HT-29 (cell line): ENCODE measurements around the gene IRAK1. TPM values are rescaled to one million over a fixed set of nuclear protein-coding genes. Genes with fewer than 3 reads are reported as not detected.

Experiments
- DNase-seq: peaks from one replicate; pipeline ENCODE4 v3.0.0-alpha.2; 2015; ENCODE audit warnings: low spot score
- total RNA-seq: library from RNA; depleted of rRNA; stranded (reverse); fragments of >200 nt; shearing (Covaris generic); gene quantifications from 2 replicates; pipeline ENCODE4 v1.2.3, GENCODE V29; 2014; rRNA removed

Gene IRAK1
- total RNA-seq, result 536 and 557 TPM in 2 replicates

DNA sequence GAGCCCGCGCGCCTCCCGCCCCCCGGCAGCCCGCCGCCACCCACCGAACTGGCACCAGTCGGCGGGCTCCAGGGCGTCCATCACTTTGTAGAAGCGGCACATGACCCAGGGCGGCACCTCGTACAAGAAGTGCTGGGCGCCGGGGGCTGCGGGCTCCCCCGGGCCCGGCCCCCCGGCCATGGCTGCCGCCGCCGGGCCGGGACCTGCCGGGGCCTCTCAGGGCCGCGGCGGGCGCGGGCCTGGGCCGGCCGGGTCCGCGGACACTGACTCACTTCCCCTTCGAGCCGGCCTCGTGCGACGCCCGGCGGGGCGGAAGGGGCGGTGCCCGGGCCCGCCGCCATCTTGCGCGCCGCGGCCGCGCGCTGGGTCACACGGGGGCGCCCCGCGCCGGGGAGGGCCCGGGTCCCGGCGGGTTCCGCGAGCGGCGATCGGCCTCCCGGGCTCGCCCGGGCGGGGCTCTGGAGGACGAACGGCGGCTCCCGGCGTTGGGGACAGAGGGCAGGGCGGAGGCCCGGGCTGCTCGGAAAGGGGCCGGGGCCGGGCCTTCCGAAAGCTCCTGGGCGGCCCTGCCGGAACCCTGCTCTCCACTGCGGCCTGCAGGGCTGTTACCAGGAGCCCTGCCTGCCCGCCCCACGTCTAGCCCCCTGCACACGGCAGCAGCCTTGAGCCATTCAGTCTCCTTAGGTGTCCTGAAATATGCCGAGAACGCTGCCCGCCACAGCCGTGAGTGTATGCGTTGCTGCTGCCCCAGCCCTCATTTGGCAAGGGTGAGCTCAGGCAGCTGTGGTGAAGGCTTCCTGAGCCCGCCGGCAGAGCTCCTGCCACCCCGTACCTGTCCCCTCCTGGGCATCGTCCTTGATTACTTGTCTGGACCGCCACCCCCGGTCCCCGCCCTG, at the start of gene IRAK1:
TSS of gene IRAK1 (minus strand) at position 270 of the 896 bp plus-strand sequence. CDS start at position 180, 90 bp downstream.
- peak; percentile 62 for DNase-seq

DNA sequence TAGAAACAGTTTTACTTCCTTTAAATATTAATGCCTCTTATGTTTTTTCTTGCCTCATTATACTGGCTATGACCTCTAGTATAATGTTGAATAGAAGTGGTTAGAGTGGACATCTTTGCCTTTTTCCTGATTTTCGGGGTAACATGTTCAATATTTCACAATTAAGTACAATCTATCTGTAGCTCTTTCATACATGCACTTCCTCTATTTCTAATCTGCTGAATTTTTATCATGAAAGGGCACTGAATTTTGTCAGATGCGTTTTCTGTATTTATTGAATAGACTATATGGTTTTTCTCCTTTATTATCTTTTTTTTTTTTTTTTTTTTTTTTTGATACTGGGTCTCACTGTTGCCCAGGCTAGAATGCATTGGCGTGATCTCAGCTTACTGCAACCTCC, 48.9 kb upstream of the IRAK1 start:
- DNase-seq, result no peak

GRCh38 chrX:154064637-154065435, 45.1 kb upstream of the IRAK1 start:
- no peak for DNase-seq

- no peak for DNase-seq
Measured at GRCh38 chrX:154063234-154063633, 43.5 kb upstream of the IRAK1 start.

- DNase-seq, result no peak
Measured at GRCh38 chrX:154061801-154062200, 42.1 kb upstream of the IRAK1 start.

DNA sequence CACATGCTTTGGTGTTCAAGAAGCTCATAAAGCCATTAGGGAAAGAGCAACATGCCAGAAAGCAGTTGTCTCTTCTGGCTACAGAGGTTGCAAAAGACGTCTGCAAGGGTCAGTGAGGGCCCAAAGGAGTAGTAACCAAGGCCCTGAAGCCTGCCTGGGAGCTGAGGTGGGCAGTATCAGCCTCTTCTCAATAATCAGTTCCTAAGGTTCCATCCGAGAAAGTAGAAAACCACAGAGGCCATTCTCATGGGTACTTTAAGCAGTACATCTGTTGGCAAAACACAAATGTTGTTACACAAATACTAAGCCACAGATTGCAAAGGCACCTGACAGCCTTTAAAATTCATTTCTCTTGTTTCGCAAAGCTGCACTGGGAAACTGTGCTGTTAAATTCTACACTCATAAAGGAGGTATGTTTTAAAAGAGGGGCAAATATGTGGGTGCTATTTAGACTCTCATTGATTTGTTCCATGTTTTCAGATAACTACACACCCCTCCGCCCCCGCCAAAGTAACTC, 40.1 kb upstream of the IRAK1 start:
- DNase-seq, result no peak

DNA sequence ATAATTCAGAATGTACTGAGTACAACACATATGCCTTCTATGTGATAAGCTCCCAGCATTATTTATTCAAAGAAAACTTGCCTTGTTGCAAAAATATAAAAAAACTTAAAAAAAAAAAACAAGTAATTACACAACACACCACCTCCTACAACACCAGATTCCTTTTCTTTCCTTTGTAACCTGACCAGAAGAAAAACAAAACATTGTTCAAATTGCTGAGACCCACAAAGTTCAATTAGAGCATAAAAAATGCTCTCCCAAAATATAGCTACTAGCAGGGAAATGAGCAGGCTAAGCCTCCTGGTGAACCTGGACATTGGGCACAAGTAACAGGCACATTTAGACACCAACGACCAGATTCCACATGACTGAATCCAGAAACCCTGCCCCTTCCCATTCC, 39.5 kb upstream of the IRAK1 start:
- DNase-seq, result no peak

- no peak for DNase-seq
Measured at GRCh38 chrX:154058214-154058997, 38.7 kb upstream of the IRAK1 start.

- no peak for DNase-seq
Measured at GRCh38 chrX:154057791-154058190, 38.1 kb upstream of the IRAK1 start.

- DNase-seq, result peak; percentile 57
Measured at GRCh38 chrX:154056770-154057241, 37.1 kb upstream of the IRAK1 start.

GRCh38 chrX:154051201-154051810, 31.6 kb upstream of the IRAK1 start:
- peak; percentile 89 for DNase-seq

- DNase-seq, result no peak
Measured at GRCh38 chrX:154050113-154050495, 30.4 kb upstream of the IRAK1 start.

- no peak for DNase-seq
Measured at GRCh38 chrX:154049209-154050112, 29.8 kb upstream of the IRAK1 start.

DNA sequence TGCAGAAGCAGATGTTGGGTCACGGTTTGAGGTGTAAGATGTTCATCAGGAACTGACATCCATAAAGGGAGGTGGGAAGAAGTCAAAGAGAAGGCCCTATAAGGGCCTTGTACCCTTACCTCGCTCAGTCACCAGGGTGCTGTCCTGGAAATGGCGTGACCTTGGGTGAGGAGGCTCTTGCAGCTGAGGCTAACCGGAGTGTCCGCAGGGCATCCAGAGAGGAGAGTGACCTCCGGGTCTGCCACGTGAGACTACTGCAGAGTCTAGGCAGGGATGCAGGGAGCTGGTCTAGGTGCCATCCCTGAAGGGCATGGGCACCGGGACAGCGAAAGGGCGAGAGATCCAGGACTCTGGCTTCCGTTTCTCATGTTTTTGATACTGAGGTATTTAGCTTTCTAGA, 28.7 kb upstream of the IRAK1 start:
- DNase-seq, result no peak

DNA sequence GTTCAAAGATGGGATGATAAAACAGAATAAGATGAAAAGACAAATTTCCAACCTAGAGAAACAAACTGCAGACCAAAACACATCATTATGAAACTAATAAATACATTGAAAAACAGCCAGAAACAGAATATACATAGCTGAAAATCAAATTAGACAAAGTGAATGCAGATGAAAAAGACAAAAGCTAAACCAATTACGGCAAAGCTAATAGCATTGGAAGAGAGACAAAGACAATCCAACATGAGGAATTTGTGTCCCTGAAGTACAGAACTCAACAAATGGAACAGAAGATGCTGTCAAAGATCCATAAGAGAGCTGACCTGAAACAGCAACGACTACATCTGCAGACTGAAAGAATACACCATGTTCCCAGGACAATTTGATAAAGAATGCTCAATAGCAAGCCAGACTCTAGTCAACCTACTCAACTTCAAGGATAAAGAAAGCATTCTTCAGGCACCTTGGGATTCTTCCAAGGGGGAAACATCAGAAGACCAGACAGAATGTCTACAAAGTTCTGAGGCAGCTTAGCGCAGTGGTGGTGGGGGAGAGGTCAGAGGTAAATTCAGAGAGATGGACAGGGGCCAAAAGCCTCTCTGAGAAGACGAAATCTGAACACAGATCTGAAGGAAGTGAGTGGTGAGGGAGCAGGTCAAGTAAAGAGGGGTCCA, 27.4 kb upstream of the IRAK1 start:
- no peak for DNase-seq

- DNase-seq, result peak; percentile 69
Measured at GRCh38 chrX:154046031-154046781, 26.5 kb upstream of the IRAK1 start.

GRCh38 chrX:154044091-154044490, 24.4 kb upstream of the IRAK1 start:
- DNase-seq, result no peak

- DNase-seq, result no peak
Measured at GRCh38 chrX:154043003-154043763, 23.5 kb upstream of the IRAK1 start.
